H1 (cell line): ENCODE data around the gene RPGRIP1. TPM values are rescaled to one million over a fixed set of nuclear protein-coding genes. Genes with fewer than 3 reads are reported as not detected.
A peak's percentile ranks its signal among the peaks of the same experiment; 100 is the strongest.

Experiments
- CTCF ChIP-seq, 3 experiments: IDR thresholded peaks; 1 replicate in 2 of 3; 2 replicates in 1 of 3; pipeline versions ENCODE4 v1.5.1 to v1.6.1; 2011; ENCODE audit warnings: low read length in 3 of 3, mild to moderate bottlenecking in 3 of 3, inconsistent platforms in 2 of 3, low read depth in 1 of 3, moderate library complexity in 1 of 3; ENCODE audit not compliant: insufficient read depth in 1 of 3; ENCODE audit errors: control extremely low read depth in 1 of 3
- RXRA ChIP-seq: IDR thresholded peaks from 2 replicates; pipeline ENCODE4 v1.6.1; 2011; ENCODE audit warnings: low read depth, mild to moderate bottlenecking, low read length, moderate library complexity; ENCODE audit not compliant: insufficient read depth
- polyA plus RNA-seq, 7 experiments: library from polyadenylated mRNA; depleted of rRNA in 3 of 7; stranded (reverse) in 5 of 7; unstranded in 2 of 7; fragments of >200 nt in 5 of 7; fragments of 200-250 nt in 2 of 7; gene quantifications; 1 replicate in 5 of 7; 2 replicates in 1 of 7; 4 replicates in 1 of 7; pipeline versions ENCODE4 v1.2.1 to v1.2.3, GENCODE V29; 2011 to 2013; ENCODE audit warnings: missing spikeins in 2 of 7, mixed read lengths in 2 of 7
- total RNA-seq: library from RNA; stranded (reverse); fragmentation: NEBNext Ultra II Directional; extraction: Animal tissue kit (Norgen Biotek cat#: 25700); gene quantifications from 2 replicates; pipeline ENCODE4 v1.2.1, GENCODE V29; 2021

The RPGRIP1 gene
- total and polyA plus RNA-seq, 2 of the 8 experiments (the other 6 are each of a cell fraction or from before 2014, with no cell fraction given), result 0.36 to 0.65 TPM

- TF ChIP-seq RXRA (no peak), CTCF (IDR thresholded peaks at IDR 0.05; ENCODE audit: control extremely low read depth in 1 of 3, insufficient read depth in 1 of 3, low read depth in 1 of 3, low read length in 3 of 3) (peak; percentile 27 to 55 (median 52); a peak in 3 of 4 replicates)
- TF ChIP-seq, all 59 proteins: peak for 3
Observed at GRCh38 chr14:21233457-21234076, 46.3 kb upstream of the RPGRIP1 start (continued).
